Fibroblast of mammary gland (primary cell): Measurements from ENCODE around the gene TRAF5.

Experiments
- DNase-seq: peaks from one replicate; pipeline ENCODE4 v3.0.0-alpha.2; 2010; ENCODE audit warnings: low read depth
- H3K4me3 ChIP-seq: 2 replicates; pipeline ENCODE4 v1.5.1; 2011; ENCODE audit warnings: low read depth, mild to moderate bottlenecking, low read length, moderate library complexity; ENCODE audit not compliant: control insufficient read depth
- CTCF ChIP-seq: conservative IDR thresholded peaks from 2 replicates; pipeline ENCODE4 v1.5.1; 2011; ENCODE audit warnings: low read depth, low read length, inconsistent platforms; ENCODE audit not compliant: control insufficient read depth, insufficient read depth

The TRAF5 gene

GRCh38 chr1:211375146-211375818 lies 48.6 kb downstream of the TRAF5 start:
- DNase-seq, result no peak
- no peak overlapping the region for H3K4me3 ChIP-seq
- TF ChIP-seq CTCF, result no peak

- DNase-seq, result no peak
- TF ChIP-seq CTCF, result no peak
- H3K4me3 ChIP-seq, result no peak overlapping the region
These were observed 49.3 kb downstream of the TRAF5 start for GRCh38 chr1:211375949-211376348.

- TF ChIP-seq CTCF, result no peak
- no peak overlapping the region for H3K4me3 ChIP-seq
- DNase-seq, result no peak
These were observed 50.3 kb downstream of the TRAF5 start for GRCh38 chr1:211376807-211377470.

- no peak overlapping the region for H3K4me3 ChIP-seq
- peak; percentile 8 for DNase-seq
- no peak for TF ChIP-seq CTCF
These were observed 51.2 kb downstream of the TRAF5 start for GRCh38 chr1:211377539-211378450.

GRCh38 chr1:211378844-211379243 lies 52.2 kb downstream of the TRAF5 start:
- DNase-seq, result peak; percentile 80
- no peak overlapping the region for H3K4me3 ChIP-seq
- TF ChIP-seq CTCF, result no peak

GRCh38 chr1:211379446-211379845 lies 52.8 kb downstream of the TRAF5 start:
- no peak for TF ChIP-seq CTCF
- no peak overlapping the region for H3K4me3 ChIP-seq
- DNase-seq, result no peak
